SK-N-SH (cell line): Measurements from ENCODE around the gene IL6R.

Experiments used
- FOSL2 ChIP-seq: IDR thresholded peaks from 2 replicates; pipeline ENCODE4 v1.4.0; 2012; ENCODE audit warnings: low read depth, mild to moderate bottlenecking, moderate library complexity, borderline replicate concordance
- GATA2 ChIP-seq: sonication (generic); formaldehyde crosslinking; IDR thresholded peaks from 2 replicates; pipeline ENCODE4 v1.5.0; 2020; ENCODE audit warnings: mild to moderate bottlenecking, missing genetic modification reagents
- POLR2AphosphoS5 ChIP-seq: IDR thresholded peaks from 2 replicates; pipeline ENCODE4 v1.6.1; 2012; ENCODE audit warnings: low read depth, low read length
- RFX5 ChIP-seq: IDR thresholded peaks from 2 replicates; pipeline ENCODE4 v1.6.1; 2012; ENCODE audit warnings: mild to moderate bottlenecking, improper control_type of control experiment, low read length
- TCF12 ChIP-seq: IDR thresholded peaks from 2 replicates; pipeline ENCODE4 v1.4.0; 2012
- TEAD4 ChIP-seq: IDR thresholded peaks from 2 replicates; pipeline ENCODE4 v1.4.0; 2012; ENCODE audit warnings: mild to moderate bottlenecking, borderline replicate concordance; ENCODE audit not compliant: insufficient read depth
- TF ChIP-seq, protein P1 (sequence below): IDR thresholded peaks from 2 replicates; pipeline ENCODE4 v1.6.1; 2012; ENCODE audit warnings: mild to moderate bottlenecking, low read depth, low read length, moderate library complexity

DNA sequence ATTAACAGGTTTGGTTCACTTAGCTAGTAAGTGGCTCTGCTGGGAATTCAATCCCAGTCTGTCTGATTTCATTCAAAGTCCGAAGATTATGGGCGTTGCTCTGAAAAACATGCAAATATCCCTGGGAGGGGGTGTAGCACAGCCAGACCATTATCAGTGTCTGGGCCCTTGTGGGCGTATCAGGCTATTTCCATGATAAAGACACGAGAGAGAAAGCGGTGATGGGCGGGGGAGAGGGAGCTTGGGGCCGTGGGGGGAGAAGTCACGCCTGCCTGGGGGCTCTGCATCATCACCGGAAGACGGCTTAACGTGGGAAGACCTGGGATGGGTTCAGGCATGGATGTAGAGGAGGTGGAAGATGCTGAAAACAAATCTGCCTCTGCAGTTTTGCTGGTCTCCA is 25.8 kb downstream of the IL6R start:
- TF ChIP-seq POLR2AphosphoS5: no peak
- TF ChIP-seq GATA2: no peak
- TF ChIP-seq TCF12: no peak
- TF ChIP-seq RFX5: no peak
- no peak for TF ChIP-seq FOSL2
- TF ChIP-seq, protein P1, sequence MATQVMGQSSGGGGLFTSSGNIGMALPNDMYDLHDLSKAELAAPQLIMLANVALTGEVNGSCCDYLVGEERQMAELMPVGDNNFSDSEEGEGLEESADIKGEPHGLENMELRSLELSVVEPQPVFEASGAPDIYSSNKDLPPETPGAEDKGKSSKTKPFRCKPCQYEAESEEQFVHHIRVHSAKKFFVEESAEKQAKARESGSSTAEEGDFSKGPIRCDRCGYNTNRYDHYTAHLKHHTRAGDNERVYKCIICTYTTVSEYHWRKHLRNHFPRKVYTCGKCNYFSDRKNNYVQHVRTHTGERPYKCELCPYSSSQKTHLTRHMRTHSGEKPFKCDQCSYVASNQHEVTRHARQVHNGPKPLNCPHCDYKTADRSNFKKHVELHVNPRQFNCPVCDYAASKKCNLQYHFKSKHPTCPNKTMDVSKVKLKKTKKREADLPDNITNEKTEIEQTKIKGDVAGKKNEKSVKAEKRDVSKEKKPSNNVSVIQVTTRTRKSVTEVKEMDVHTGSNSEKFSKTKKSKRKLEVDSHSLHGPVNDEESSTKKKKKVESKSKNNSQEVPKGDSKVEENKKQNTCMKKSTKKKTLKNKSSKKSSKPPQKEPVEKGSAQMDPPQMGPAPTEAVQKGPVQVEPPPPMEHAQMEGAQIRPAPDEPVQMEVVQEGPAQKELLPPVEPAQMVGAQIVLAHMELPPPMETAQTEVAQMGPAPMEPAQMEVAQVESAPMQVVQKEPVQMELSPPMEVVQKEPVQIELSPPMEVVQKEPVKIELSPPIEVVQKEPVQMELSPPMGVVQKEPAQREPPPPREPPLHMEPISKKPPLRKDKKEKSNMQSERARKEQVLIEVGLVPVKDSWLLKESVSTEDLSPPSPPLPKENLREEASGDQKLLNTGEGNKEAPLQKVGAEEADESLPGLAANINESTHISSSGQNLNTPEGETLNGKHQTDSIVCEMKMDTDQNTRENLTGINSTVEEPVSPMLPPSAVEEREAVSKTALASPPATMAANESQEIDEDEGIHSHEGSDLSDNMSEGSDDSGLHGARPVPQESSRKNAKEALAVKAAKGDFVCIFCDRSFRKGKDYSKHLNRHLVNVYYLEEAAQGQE: no peak
- TF ChIP-seq TEAD4: no peak
